Omental fat pad (tissue), 4 donors: Measurements from ENCODE around the gene APAF1. TPM values are rescaled to one million over a fixed set of nuclear protein-coding genes. Genes with fewer than 3 reads are reported as not detected.

Experiments
- ATAC-seq: fragments of 150-250 bp; one replicate; pipeline ENCODE4 v1.9.1; 2016; ENCODE audit warnings: mild to moderate bottlenecking, moderate library complexity; ENCODE audit not compliant: low FRiP score
- DNase-seq: peaks from one replicate; pipeline ENCODE4 v3.0.0-alpha.2; 2019; ENCODE audit warnings: low spot score
- CTCF ChIP-seq, 3 donors: fragments of 450-650 bp; IDR thresholded peaks; one replicate each; pipeline ENCODE4 v1.5.1; 2016 to 2017; ENCODE audit warnings: antibody characterized with exemption in 3 of 3, mild to moderate bottlenecking in 3 of 3, moderate library complexity in 2 of 3
- total RNA-seq, 4 donors: library from RNA; depleted of rRNA; stranded (reverse); fragments of >200 nt; gene quantifications; one replicate each; pipeline ENCODE4 v1.1.0, GENCODE V29; 2016

Gene APAF1
- total RNA-seq, 4 donors from 2014 or later, result 8.4 to 24.3 (median 15.5) TPM

GRCh38 chr12:98671459-98671858 lies 26.4 kb downstream of the APAF1 start:
- no peak for DNase-seq
- no peak for TF ChIP-seq CTCF (IDR thresholded peaks at IDR 0.05)
- no peak for ATAC-seq

- DNase-seq (no peak), ATAC-seq (no peak)
- no peak for TF ChIP-seq CTCF (IDR thresholded peaks at IDR 0.05)
Measured at GRCh38 chr12:98674841-98675240, 29.8 kb downstream of the APAF1 start.

GRCh38 chr12:98678236-98678945 lies 33.3 kb downstream of the APAF1 start:
- no peak for ATAC-seq
- TF ChIP-seq CTCF (IDR thresholded peaks at IDR 0.05), result no peak
- DNase-seq, result no peak

GRCh38 chr12:98678946-98679610 lies 34.0 kb downstream of the APAF1 start:
- DNase-seq (no peak), ATAC-seq (no peak)
- no peak for TF ChIP-seq CTCF (IDR thresholded peaks at IDR 0.05)

- DNase-seq (no peak), ATAC-seq (no peak)
- no peak for TF ChIP-seq CTCF (IDR thresholded peaks at IDR 0.05)
Measured at GRCh38 chr12:98679611-98680005, 34.5 kb downstream of the APAF1 start.

GRCh38 chr12:98684199-98684598 lies 39.1 kb downstream of the APAF1 start:
- DNase-seq (no peak), ATAC-seq (no peak)
- TF ChIP-seq CTCF (IDR thresholded peaks at IDR 0.05), result no peak

GRCh38 chr12:98686603-98687002 lies 41.5 kb downstream of the APAF1 start:
- ATAC-seq (no peak), DNase-seq (no peak)
- TF ChIP-seq CTCF (IDR thresholded peaks at IDR 0.05), result no peak
